Measurements from ENCODE around the gene TNNC2. TPM values are rescaled to one million over a fixed set of nuclear protein-coding genes. Genes with fewer than 3 reads are reported as not detected.

TNNC2 gene
- total and polyA plus RNA-seq, 9 of the 15 experiments (the other 6 are each of a cell fraction or from before 2014, with no cell fraction given), result not detected

DNA sequence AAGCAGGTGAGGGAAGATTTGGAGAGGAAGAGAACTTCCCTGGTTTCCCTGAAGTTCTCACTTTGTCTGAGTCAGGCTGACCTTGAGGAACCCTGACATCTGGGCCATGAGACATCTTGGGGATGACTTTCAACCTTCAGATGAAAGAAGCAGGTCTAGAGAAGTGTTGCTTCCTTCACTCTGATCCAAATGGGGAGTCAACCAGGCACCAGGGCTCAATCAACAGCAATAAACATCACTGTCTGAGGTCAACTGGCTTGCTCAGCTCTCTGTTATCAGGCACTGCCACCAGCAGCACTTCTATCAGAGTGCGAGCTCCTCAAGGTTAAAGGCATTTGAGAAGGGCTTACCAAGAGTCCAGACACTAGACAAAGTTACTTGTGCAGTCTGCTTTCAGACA is 23.8 kb upstream of the TNNC2 start (continued):
- TF ChIP-seq, protein P1, sequence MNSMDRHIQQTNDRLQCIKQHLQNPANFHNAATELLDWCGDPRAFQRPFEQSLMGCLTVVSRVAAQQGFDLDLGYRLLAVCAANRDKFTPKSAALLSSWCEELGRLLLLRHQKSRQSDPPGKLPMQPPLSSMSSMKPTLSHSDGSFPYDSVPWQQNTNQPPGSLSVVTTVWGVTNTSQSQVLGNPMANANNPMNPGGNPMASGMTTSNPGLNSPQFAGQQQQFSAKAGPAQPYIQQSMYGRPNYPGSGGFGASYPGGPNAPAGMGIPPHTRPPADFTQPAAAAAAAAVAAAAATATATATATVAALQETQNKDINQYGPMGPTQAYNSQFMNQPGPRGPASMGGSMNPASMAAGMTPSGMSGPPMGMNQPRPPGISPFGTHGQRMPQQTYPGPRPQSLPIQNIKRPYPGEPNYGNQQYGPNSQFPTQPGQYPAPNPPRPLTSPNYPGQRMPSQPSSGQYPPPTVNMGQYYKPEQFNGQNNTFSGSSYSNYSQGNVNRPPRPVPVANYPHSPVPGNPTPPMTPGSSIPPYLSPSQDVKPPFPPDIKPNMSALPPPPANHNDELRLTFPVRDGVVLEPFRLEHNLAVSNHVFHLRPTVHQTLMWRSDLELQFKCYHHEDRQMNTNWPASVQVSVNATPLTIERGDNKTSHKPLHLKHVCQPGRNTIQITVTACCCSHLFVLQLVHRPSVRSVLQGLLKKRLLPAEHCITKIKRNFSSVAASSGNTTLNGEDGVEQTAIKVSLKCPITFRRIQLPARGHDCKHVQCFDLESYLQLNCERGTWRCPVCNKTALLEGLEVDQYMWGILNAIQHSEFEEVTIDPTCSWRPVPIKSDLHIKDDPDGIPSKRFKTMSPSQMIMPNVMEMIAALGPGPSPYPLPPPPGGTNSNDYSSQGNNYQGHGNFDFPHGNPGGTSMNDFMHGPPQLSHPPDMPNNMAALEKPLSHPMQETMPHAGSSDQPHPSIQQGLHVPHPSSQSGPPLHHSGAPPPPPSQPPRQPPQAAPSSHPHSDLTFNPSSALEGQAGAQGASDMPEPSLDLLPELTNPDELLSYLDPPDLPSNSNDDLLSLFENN (IDR thresholded peaks at IDR 0.05; ENCODE audit: low read depth in 2 of 2, low read length in 2 of 2), result no peak
- TF ChIP-seq BCOR (IDR thresholded peaks at IDR 0.05) (no peak), BRF1 (IDR thresholded peaks at IDR 0.05; ENCODE audit: borderline replicate concordance, extremely low read depth, insufficient read length) (no peak), CBFB (CRISPR knock-in tag; IDR thresholded peaks at IDR 0.05) (no peak), SMARCE1 (IDR thresholded peaks at IDR 0.05) (peak; percentile 46; the same call in 1 of the 2 replicates), PHB2 (IDR thresholded peaks at IDR 0.05; ENCODE audit: low read depth) (no peak), POLR2G (IDR thresholded peaks at IDR 0.05; ENCODE audit: low read depth, low read length) (no peak), TBP (optimal IDR thresholded peaks at IDR 0.05; ENCODE audit: low read depth, low read length) (no peak), ZC3H4 (CRISPR knock-in tag; IDR thresholded peaks at IDR 0.05; ENCODE audit: borderline replicate concordance) (no peak), ZNF174 (CRISPR knock-in tag; IDR thresholded peaks at IDR 0.05) (no peak), ZNF561 (CRISPR knock-in tag; conservative IDR thresholded peaks at IDR 0.05) (no peak), SMARCB1 (IDR thresholded peaks at IDR 0.05; ENCODE audit: insufficient read length, low read depth) (no peak), HNRNPL (IDR thresholded peaks at IDR 0.05; ENCODE audit: low read depth, low read length) (no peak), ZNF23 (CRISPR knock-in tag; IDR thresholded peaks at IDR 0.05) (no peak), NFATC3 (IDR thresholded peaks at IDR 0.05) (no peak), SMAD2 (IDR thresholded peaks at IDR 0.05; ENCODE audit: low read depth, low read length) (no peak)
- TF ChIP-seq, protein P2, sequence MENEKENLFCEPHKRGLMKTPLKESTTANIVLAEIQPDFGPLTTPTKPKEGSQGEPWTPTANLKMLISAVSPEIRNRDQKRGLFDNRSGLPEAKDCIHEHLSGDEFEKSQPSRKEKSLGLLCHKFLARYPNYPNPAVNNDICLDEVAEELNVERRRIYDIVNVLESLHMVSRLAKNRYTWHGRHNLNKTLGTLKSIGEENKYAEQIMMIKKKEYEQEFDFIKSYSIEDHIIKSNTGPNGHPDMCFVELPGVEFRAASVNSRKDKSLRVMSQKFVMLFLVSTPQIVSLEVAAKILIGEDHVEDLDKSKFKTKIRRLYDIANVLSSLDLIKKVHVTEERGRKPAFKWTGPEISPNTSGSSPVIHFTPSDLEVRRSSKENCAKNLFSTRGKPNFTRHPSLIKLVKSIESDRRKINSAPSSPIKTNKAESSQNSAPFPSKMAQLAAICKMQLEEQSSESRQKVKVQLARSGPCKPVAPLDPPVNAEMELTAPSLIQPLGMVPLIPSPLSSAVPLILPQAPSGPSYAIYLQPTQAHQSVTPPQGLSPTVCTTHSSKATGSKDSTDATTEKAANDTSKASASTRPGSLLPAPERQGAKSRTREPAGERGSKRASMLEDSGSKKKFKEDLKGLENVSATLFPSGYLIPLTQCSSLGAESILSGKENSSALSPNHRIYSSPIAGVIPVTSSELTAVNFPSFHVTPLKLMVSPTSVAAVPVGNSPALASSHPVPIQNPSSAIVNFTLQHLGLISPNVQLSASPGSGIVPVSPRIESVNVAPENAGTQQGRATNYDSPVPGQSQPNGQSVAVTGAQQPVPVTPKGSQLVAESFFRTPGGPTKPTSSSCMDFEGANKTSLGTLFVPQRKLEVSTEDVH (IDR thresholded peaks at IDR 0.05; ENCODE audit: low read depth, partially characterized antibody), result no peak
- TF ChIP-seq, protein P3, sequence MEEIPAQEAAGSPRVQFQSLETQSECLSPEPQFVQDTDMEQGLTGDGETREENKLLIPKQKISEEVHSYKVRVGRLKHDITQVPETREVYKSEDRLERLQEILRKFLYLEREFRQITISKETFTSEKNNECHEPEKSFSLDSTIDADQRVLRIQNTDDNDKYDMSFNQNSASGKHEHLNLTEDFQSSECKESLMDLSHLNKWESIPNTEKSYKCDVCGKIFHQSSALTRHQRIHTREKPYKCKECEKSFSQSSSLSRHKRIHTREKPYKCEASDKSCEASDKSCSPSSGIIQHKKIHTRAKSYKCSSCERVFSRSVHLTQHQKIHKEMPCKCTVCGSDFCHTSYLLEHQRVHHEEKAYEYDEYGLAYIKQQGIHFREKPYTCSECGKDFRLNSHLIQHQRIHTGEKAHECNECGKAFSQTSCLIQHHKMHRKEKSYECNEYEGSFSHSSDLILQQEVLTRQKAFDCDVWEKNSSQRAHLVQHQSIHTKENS (CRISPR knock-in tag; IDR thresholded peaks at IDR 0.05), result no peak
- TF ChIP-seq, protein P4, sequence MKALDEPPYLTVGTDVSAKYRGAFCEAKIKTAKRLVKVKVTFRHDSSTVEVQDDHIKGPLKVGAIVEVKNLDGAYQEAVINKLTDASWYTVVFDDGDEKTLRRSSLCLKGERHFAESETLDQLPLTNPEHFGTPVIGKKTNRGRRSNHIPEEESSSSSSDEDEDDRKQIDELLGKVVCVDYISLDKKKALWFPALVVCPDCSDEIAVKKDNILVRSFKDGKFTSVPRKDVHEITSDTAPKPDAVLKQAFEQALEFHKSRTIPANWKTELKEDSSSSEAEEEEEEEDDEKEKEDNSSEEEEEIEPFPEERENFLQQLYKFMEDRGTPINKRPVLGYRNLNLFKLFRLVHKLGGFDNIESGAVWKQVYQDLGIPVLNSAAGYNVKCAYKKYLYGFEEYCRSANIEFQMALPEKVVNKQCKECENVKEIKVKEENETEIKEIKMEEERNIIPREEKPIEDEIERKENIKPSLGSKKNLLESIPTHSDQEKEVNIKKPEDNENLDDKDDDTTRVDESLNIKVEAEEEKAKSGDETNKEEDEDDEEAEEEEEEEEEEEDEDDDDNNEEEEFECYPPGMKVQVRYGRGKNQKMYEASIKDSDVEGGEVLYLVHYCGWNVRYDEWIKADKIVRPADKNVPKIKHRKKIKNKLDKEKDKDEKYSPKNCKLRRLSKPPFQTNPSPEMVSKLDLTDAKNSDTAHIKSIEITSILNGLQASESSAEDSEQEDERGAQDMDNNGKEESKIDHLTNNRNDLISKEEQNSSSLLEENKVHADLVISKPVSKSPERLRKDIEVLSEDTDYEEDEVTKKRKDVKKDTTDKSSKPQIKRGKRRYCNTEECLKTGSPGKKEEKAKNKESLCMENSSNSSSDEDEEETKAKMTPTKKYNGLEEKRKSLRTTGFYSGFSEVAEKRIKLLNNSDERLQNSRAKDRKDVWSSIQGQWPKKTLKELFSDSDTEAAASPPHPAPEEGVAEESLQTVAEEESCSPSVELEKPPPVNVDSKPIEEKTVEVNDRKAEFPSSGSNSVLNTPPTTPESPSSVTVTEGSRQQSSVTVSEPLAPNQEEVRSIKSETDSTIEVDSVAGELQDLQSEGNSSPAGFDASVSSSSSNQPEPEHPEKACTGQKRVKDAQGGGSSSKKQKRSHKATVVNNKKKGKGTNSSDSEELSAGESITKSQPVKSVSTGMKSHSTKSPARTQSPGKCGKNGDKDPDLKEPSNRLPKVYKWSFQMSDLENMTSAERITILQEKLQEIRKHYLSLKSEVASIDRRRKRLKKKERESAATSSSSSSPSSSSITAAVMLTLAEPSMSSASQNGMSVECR (CRISPR knock-in tag; IDR thresholded peaks at IDR 0.05), result no peak

All from K562 (cell line).